ENCODE data around the gene MYO1E. TPM values are rescaled to one million over a fixed set of nuclear protein-coding genes. Genes with fewer than 3 reads are reported as not detected.

Gene MYO1E
- total and polyA plus RNA-seq, 10 donors = 21.3 to 115 (median 65.6) TPM

DNA sequence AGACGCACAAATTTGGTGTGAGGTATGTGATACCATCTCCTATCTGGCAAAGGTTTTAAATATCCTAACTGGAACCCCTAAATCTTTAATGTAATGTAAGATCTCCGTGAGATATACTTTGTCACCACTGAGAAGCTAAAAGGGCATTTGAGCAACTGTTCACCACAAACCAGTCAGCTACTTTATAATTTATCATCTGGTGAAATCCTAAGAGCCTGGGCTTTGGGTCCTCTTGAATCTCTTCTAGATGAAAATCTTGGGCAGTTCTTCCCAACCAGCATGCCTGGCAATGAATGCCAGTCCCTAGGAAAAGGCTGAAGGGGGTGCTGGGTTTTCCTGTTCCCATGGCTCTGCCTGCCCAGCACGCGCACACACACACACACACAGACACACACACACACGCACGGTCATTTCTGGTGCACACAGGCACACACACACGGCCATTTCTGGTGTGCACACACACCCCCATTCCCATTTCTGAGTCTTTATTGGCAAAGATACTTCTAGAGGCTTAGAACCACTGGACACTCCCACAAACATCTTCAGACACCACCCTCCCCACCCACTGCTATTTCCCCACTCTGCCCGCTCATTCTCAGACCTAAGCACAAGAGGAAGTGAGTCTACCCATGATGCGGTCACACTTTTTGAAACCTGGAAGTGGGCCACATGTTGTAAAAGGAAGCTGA, 72.6 kb downstream of the MYO1E start:
- H3K4me1 ChIP-seq = peaks cover 43 to 100% (median 74%) of the 10 kb centered on the region in 6 donors
- 20 to 24% (median 22%) methylated on average over 9 of the region's 9 CpGs for WGBS, 5 donors
- H3K27me3 ChIP-seq (replicated peaks in 1 of 7) = no peaks in the 10 kb centered on the region
- intact Hi-C loops (cut with DNase I; ENCODE audit: low total_unique reads) = no loop called here
- H3K27ac ChIP-seq = peak overlapping the region; percentile 50 to 82 (median 78)
- peak overlapping the region in 1 of 8 donors; percentile 43 for H3K4me3 ChIP-seq
- H3K9me3 ChIP-seq = no peaks in the 10 kb centered on the region
- H3K36me3 ChIP-seq = no peaks in the 10 kb centered on the region
- peak; percentile 88 for DNase-seq
- TF ChIP-seq POLR2AphosphoS5 (IDR thresholded peaks at IDR 0.05) = peak in 2 of 3 donors; percentile 38 to 88
- TF ChIP-seq, protein P1, sequence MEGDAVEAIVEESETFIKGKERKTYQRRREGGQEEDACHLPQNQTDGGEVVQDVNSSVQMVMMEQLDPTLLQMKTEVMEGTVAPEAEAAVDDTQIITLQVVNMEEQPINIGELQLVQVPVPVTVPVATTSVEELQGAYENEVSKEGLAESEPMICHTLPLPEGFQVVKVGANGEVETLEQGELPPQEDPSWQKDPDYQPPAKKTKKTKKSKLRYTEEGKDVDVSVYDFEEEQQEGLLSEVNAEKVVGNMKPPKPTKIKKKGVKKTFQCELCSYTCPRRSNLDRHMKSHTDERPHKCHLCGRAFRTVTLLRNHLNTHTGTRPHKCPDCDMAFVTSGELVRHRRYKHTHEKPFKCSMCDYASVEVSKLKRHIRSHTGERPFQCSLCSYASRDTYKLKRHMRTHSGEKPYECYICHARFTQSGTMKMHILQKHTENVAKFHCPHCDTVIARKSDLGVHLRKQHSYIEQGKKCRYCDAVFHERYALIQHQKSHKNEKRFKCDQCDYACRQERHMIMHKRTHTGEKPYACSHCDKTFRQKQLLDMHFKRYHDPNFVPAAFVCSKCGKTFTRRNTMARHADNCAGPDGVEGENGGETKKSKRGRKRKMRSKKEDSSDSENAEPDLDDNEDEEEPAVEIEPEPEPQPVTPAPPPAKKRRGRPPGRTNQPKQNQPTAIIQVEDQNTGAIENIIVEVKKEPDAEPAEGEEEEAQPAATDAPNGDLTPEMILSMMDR (IDR thresholded peaks at IDR 0.05 in 8 of 11, conservative IDR thresholded peaks at IDR 0.05 in 3 of 11) = no peak

DNA sequence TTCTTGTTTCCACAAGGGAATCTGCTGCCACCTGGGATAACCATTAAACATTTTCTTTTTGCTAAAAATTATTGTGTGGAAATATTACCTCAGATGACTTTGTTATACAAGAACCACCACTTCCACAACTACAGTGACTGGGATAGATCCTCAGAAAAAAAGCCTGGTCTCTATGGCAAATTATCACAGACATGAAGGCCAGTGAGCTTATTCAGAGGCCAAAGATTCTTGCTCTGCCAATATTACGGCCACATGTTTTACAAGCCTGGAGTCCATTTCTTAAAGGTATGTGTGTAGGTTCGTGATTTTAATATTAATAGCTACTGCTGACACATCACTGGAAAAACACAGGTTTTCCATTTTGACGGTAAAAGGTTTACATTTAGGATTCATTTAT, 73.8 kb downstream of the MYO1E start:
- intact Hi-C loops (cut with DNase I; ENCODE audit: low total_unique reads) = no loop called here
- Histone ChIP-seq H3K4me1 (peaks cover 35 to 100% (median 67%) of the 10 kb centered on the region in 6 donors), H3K27me3 (replicated peaks in 1 of 7) (no peaks in the 10 kb centered on the region), H3K9me3 (no peaks in the 10 kb centered on the region), H3K36me3 (no peaks in the 10 kb centered on the region), H3K4me3 (no peak overlapping the region), H3K27ac (peak overlapping the region in 5 of 8 donors; percentile 39 to 79 (median 50))
- WGBS, 5 donors = 77 to 91% (median 89%) methylated on average over 3 of the region's 3 CpGs
- DNase-seq = no peak
- TF ChIP-seq, protein P1 (IDR thresholded peaks at IDR 0.05 in 8 of 11, conservative IDR thresholded peaks at IDR 0.05 in 3 of 11) = no peak
- TF ChIP-seq POLR2A (IDR thresholded peaks at IDR 0.05) = no peak
- no peak for TF ChIP-seq POLR2AphosphoS5 (IDR thresholded peaks at IDR 0.05)

GRCh38 chr15:59298225-59298853, 74.3 kb downstream of the MYO1E start:
- WGBS, 5 donors = 51 to 74% (median 69%) methylated on average over 8 of the region's 8 CpGs
- H3K27ac ChIP-seq = peak overlapping the region in 5 of 8 donors; percentile 39 to 79 (median 50)
- no peak for DNase-seq
- H3K36me3 ChIP-seq = no peaks in the 10 kb centered on the region
- H3K4me3 ChIP-seq = no peak overlapping the region
- no peaks in the 10 kb centered on the region for H3K9me3 ChIP-seq
- peaks cover 35 to 97% (median 62%) of the 10 kb centered on the region in 6 donors for H3K4me1 ChIP-seq
- intact Hi-C loops (cut with DNase I; ENCODE audit: low total_unique reads) = no loop called here
- TF ChIP-seq POLR2A (IDR thresholded peaks at IDR 0.05) (no peak), POLR2AphosphoS5 (IDR thresholded peaks at IDR 0.05) (peak in 1 of 3 donors; percentile 34)
- TF ChIP-seq, protein P1 (IDR thresholded peaks at IDR 0.05 in 8 of 11, conservative IDR thresholded peaks at IDR 0.05 in 3 of 11) = peak in 2 of 11 experiments; percentile 9 to 23
- no peaks in the 10 kb centered on the region for H3K27me3 ChIP-seq (replicated peaks in 1 of 7)

DNA sequence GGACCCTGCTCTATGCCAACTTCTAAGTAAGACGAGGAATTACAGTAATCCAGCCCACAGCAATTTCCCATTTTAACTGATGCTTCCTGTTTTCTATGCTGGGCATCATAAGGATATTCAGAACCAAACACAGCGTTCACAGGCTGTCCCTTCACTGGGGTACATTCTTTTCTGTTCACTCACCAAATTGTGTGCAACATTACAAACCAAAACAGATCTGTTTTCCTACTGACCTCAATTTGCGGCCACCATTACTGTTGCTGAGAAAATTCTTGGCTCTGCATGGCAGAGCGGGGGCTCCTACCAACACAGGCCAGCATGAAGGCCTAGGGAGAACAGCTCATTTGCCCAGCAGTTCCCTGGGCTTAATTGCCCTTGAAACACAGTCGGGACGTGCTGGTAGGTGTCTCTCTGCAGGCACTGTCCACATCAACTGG, 76.5 kb downstream of the MYO1E start:
- H3K9me3 ChIP-seq = no peaks in the 10 kb centered on the region
- no peaks in the 10 kb centered on the region for H3K36me3 ChIP-seq
- DNase-seq = no peak
- H3K27ac ChIP-seq = peak overlapping the region in 4 of 8 donors; percentile 10 to 48 (median 32)
- 51 to 68% (median 66%) methylated on average over 6 of the region's 6 CpGs for WGBS, 5 donors
- H3K4me1 ChIP-seq = peaks cover 28 to 92% (median 59%) of the 10 kb centered on the region in 6 donors
- no peak overlapping the region for H3K4me3 ChIP-seq
- H3K27me3 ChIP-seq (replicated peaks in 1 of 7) = no peaks in the 10 kb centered on the region
- TF ChIP-seq, protein P1 (IDR thresholded peaks at IDR 0.05 in 8 of 11, conservative IDR thresholded peaks at IDR 0.05 in 3 of 11) = no peak
- TF ChIP-seq POLR2AphosphoS5 (IDR thresholded peaks at IDR 0.05) (no peak), POLR2A (IDR thresholded peaks at IDR 0.05) (no peak)
- intact Hi-C loops (cut with DNase I; ENCODE audit: low total_unique reads) = no loop called here

Measured in spleen (tissue), 11 donors.